Measurements from ENCODE around the gene LDHD.

- no peak for TF ChIP-seq CTCF (IDR thresholded peaks at IDR 0.05 in 2 of 3, conservative IDR thresholded peaks at IDR 0.05 in 1 of 3; ENCODE audit: control insufficient read depth in 2 of 3, extremely low read depth in 1 of 3, insufficient read depth in 1 of 3, low read depth in 3 of 3, low read length in 3 of 3)
- no peak for TF ChIP-seq BHLHE40 (IDR thresholded peaks at IDR 0.05; ENCODE audit: borderline replicate concordance in 1 of 2, low read depth in 2 of 2, low read length in 1 of 2)
- TF ChIP-seq ZBTB11 (CRISPR knock-in tag; IDR thresholded peaks at IDR 0.05) = no peak
- no peak for TF ChIP-seq ZBTB33 (IDR thresholded peaks at IDR 0.05)
- TF ChIP-seq ELK1 (IDR thresholded peaks at IDR 0.05; ENCODE audit: low read depth, low read length) = no peak
- no peak for TF ChIP-seq SKIL (IDR thresholded peaks at IDR 0.05; ENCODE audit: low read depth, poor library complexity, severe bottlenecking)
- TF ChIP-seq BRCA1 (IDR thresholded peaks at IDR 0.05; ENCODE audit: low read depth, low read length) = no peak
- TF ChIP-seq TCF7 (IDR thresholded peaks at IDR 0.05; ENCODE audit: borderline replicate concordance) = no peak
- no peak for TF ChIP-seq MXI1 (IDR thresholded peaks at IDR 0.05; ENCODE audit: low read depth, low read length)
Measured at GRCh38 chr16:75062976-75063346, 53.6 kb downstream of the LDHD start.
